GM12892 (cell line): Measurements from ENCODE around the gene TDRD3.

Experiments
- DNase-seq: peaks from one replicate; pipeline ENCODE4 v3.0.0; 2011; ENCODE audit not compliant: insufficient read length
- FAIRE-seq: peaks from 2 replicates; lab custom pipeline; 2011; peaks lifted over from hg19 to GRCh38; lab: Jason Lieb, UNC
- POLR2A ChIP-seq: IDR thresholded peaks from 2 replicates; pipeline ENCODE4 v1.6.1; 2011; ENCODE audit warnings: low read depth, low read length, control low read depth
- POLR2AphosphoS5 ChIP-seq: IDR thresholded peaks from 2 replicates; pipeline ENCODE4 v1.6.1; 2011; ENCODE audit warnings: low read depth, low read length, control low read depth
- TAF1 ChIP-seq: IDR thresholded peaks from 2 replicates; pipeline ENCODE4 v1.6.1; 2011; ENCODE audit warnings: low read depth, mild to moderate bottlenecking, control low read depth, low read length, borderline replicate concordance

Gene TDRD3

GRCh38 chr13:60571571-60571970 lies 174.6 kb downstream of the TDRD3 start:
- FAIRE-seq (no peak), DNase-seq (no peak)
- TF ChIP-seq POLR2AphosphoS5 (no peak), POLR2A (no peak), TAF1 (no peak)

- FAIRE-seq (no peak), DNase-seq (no peak)
- TF ChIP-seq POLR2AphosphoS5 (no peak), TAF1 (no peak), POLR2A (no peak)
Measured at GRCh38 chr13:60572003-60572798, 175.2 kb downstream of the TDRD3 start.

- no peak for DNase-seq
- TF ChIP-seq TAF1 (no peak), POLR2AphosphoS5 (no peak), POLR2A (no peak)
- FAIRE-seq, result no peak
Measured at GRCh38 chr13:60572855-60573254, 175.8 kb downstream of the TDRD3 start.

GRCh38 chr13:60574735-60575134 lies 177.7 kb downstream of the TDRD3 start:
- DNase-seq (no peak), FAIRE-seq (no peak)
- no peak for TF ChIP-seq POLR2AphosphoS5
- TF ChIP-seq TAF1, result no peak
- no peak for TF ChIP-seq POLR2A

GRCh38 chr13:60575142-60575541 lies 178.1 kb downstream of the TDRD3 start:
- no peak for DNase-seq
- TF ChIP-seq POLR2A, result no peak
- no peak for TF ChIP-seq TAF1
- no peak for TF ChIP-seq POLR2AphosphoS5

GRCh38 chr13:60577761-60578160 lies 180.7 kb downstream of the TDRD3 start:
- no peak for DNase-seq
- TF ChIP-seq TAF1 (no peak), POLR2A (no peak), POLR2AphosphoS5 (no peak)
- FAIRE-seq, result no peak

More at GRCh38 chr13:60575142-60575541, 178.1 kb downstream of the TDRD3 start:
- no peak for FAIRE-seq

GRCh38 chr13:60583196-60583888 lies 186.3 kb downstream of the TDRD3 start:
- no peak for DNase-seq
- TF ChIP-seq POLR2A (no peak), TAF1 (no peak), POLR2AphosphoS5 (no peak)
- FAIRE-seq, result no peak

GRCh38 chr13:60583911-60584753 lies 187.1 kb downstream of the TDRD3 start:
- FAIRE-seq (no peak), DNase-seq (no peak)
- TF ChIP-seq TAF1 (no peak), POLR2AphosphoS5 (no peak), POLR2A (no peak)

- FAIRE-seq (no peak), DNase-seq (no peak)
- TF ChIP-seq POLR2A (no peak), POLR2AphosphoS5 (no peak), TAF1 (no peak)
Measured at GRCh38 chr13:60584976-60585375, 188.0 kb downstream of the TDRD3 start.

- no peak for TF ChIP-seq TAF1
- TF ChIP-seq POLR2A, result no peak
- no peak for TF ChIP-seq POLR2AphosphoS5
- DNase-seq, result no peak
- FAIRE-seq, result no peak
Measured at GRCh38 chr13:60590800-60591747, 194.1 kb downstream of the TDRD3 start.

GRCh38 chr13:60603049-60603448 lies 206.0 kb downstream of the TDRD3 start:
- DNase-seq, result no peak
- FAIRE-seq, result no peak
- TF ChIP-seq POLR2AphosphoS5, result no peak
- TF ChIP-seq POLR2A, result no peak
- no peak for TF ChIP-seq TAF1
